Endothelial cell of umbilical vein (primary cell): ENCODE results near the gene CRCP. TPM values are rescaled to one million over a fixed set of nuclear protein-coding genes. Genes with fewer than 3 reads are reported as not detected.

Experiments used
- BruUV-seq: library from RNA; stranded (reverse); fragments of 400-500 nt; replicated peaks from 2 replicates; lab custom pipeline; 2021; lab: Mats Ljungman, UMichigan
- CTCF ChIA-PET: fragments of 300-600, 350-600 bp; sonication (Branson Sonifier 250); formaldehyde crosslinking; loops from one replicate; lab custom pipeline; 2021; ENCODE audit warnings: antibody characterized with exemption, inconsistent platforms; lab: Charles Lee
- POLR2A ChIA-PET: fragments of 300-600, 350-600 bp; sonication (Branson Sonifier 250); formaldehyde crosslinking; loops from one replicate; lab custom pipeline; 2021; ENCODE audit warnings: antibody characterized with exemption, inconsistent platforms; lab: Charles Lee
- DNase-seq: peaks from one replicate; pipeline ENCODE4 v3.0.0-alpha.2; 2011; ENCODE audit warnings: low read depth, low spot score
- FAIRE-seq: peaks from 2 replicates; lab custom pipeline; 2011; peaks lifted over from hg19 to GRCh38; lab: Jason Lieb, UNC
- H2AFZ ChIP-seq: 2 replicates; pipeline ENCODE4 v1.6.0; 2012; ENCODE audit warnings: low read depth, low read length, control low read depth, inconsistent platforms
- H3K27ac ChIP-seq: 2 replicates; pipeline ENCODE4 v1.5.1; 2011; ENCODE audit warnings: low read depth, mild to moderate bottlenecking, control low read depth, low read length, moderate library complexity; ENCODE audit not compliant: insufficient read depth
- H3K27me3 ChIP-seq, 2 experiments: 2 replicates each; pipeline versions ENCODE4 v1.6.0 to v1.6.1; 2011; ENCODE audit warnings: low read length in 2 of 2, mixed read lengths in 1 of 2; ENCODE audit not compliant: control insufficient read depth in 2 of 2, insufficient read depth in 2 of 2
- H3K36me3 ChIP-seq, 2 experiments: 2 replicates in 1 of 2; 3 replicates in 1 of 2; pipeline ENCODE4 v1.5.1; 2011; ENCODE audit warnings: low read length in 2 of 2, mild to moderate bottlenecking in 1 of 2, moderate library complexity in 1 of 2; ENCODE audit not compliant: control insufficient read depth in 2 of 2, insufficient read depth in 2 of 2; ENCODE audit errors: extremely low read depth in 1 of 2
- H3K4me1 ChIP-seq: 3 replicates; pipeline ENCODE4 v1.5.1; 2011; ENCODE audit warnings: mild to moderate bottlenecking, low read length; ENCODE audit not compliant: control insufficient read depth, insufficient read depth; ENCODE audit errors: extremely low read depth
- H3K4me2 ChIP-seq: 2 replicates; pipeline ENCODE4 v1.6.1; 2011; ENCODE audit warnings: low read length, control low read depth, mixed read lengths; ENCODE audit not compliant: insufficient read depth
- H3K4me3 ChIP-seq, 3 experiments: fragments of 200-600 bp in 1 of 3; sonication (generic), shearing (Covaris generic) in 1 of 3; replicated peaks in 1 of 3; 2 replicates each; pipeline ENCODE4 v1.5.1; 2011 to 2016; ENCODE audit warnings: control low read depth in 3 of 3, low read length in 3 of 3, mild to moderate bottlenecking in 2 of 3, inconsistent platforms in 1 of 3, low read depth in 1 of 3, moderate library complexity in 1 of 3; ENCODE audit not compliant: insufficient read depth in 1 of 3
- H3K79me2 ChIP-seq: 2 replicates; pipeline ENCODE4 v1.6.0; 2012; ENCODE audit warnings: low read length, inconsistent platforms; ENCODE audit not compliant: control insufficient read depth, insufficient read depth
- H3K9ac ChIP-seq: replicated peaks from 2 replicates; pipeline ENCODE3; 2011; ENCODE audit warnings: low read length, control low read depth; ENCODE audit not compliant: insufficient read depth; ENCODE audit errors: extremely low read depth
- H3K9me1 ChIP-seq: replicated peaks from 3 replicates; pipeline ENCODE4 v1.6.0; 2011; ENCODE audit warnings: mild to moderate bottlenecking, low read length; ENCODE audit not compliant: control insufficient read depth, insufficient read depth; ENCODE audit errors: extremely low read depth
- H3K9me3 ChIP-seq: replicated peaks from 2 replicates; pipeline ENCODE4 v1.5.1; 2012; ENCODE audit warnings: low read length, inconsistent platforms; ENCODE audit not compliant: control insufficient read depth, insufficient read depth
- H4K20me1 ChIP-seq: replicated peaks from 2 replicates; pipeline ENCODE3; 2011; ENCODE audit warnings: mild to moderate bottlenecking, low read length; ENCODE audit not compliant: control insufficient read depth, insufficient read depth; ENCODE audit errors: extremely low read depth
- CTCF ChIP-seq, 2 donors: IDR thresholded peaks; 1 replicate in 1 of 2; 2 replicates in 1 of 2; pipeline ENCODE4 v1.5.1; 2011; ENCODE audit warnings: low read length in 2 of 2, mild to moderate bottlenecking in 2 of 2, moderate library complexity in 2 of 2, control low read depth in 1 of 2, inconsistent platforms in 1 of 2, low read depth in 1 of 2; ENCODE audit not compliant: insufficient read depth in 1 of 2; ENCODE audit errors: extremely low read depth in 1 of 2
- EZH2 ChIP-seq: IDR thresholded peaks from 2 replicates; pipeline ENCODE4 v1.6.1; 2012; ENCODE audit warnings: borderline replicate concordance, low read depth, mild to moderate bottlenecking, moderate library complexity, low read length, inconsistent platforms; ENCODE audit not compliant: severe bottlenecking
- FOS ChIP-seq: IDR thresholded peaks from 2 replicates; pipeline ENCODE4 v1.6.1; 2011; ENCODE audit warnings: mild to moderate bottlenecking, low read length, moderate library complexity, borderline replicate concordance; ENCODE audit not compliant: insufficient read depth
- GATA2 ChIP-seq: IDR thresholded peaks from 2 replicates; pipeline ENCODE4 v1.7.0; 2011; ENCODE audit warnings: low read depth, mild to moderate bottlenecking, moderate library complexity, mixed read lengths, low read length; ENCODE audit not compliant: insufficient read length, insufficient read depth
- JUN ChIP-seq: IDR thresholded peaks from 2 replicates; pipeline ENCODE4 v1.6.1; 2011; ENCODE audit warnings: borderline replicate concordance, low read depth; ENCODE audit not compliant: insufficient read length, insufficient read depth
- MAX ChIP-seq: IDR thresholded peaks from 2 replicates; pipeline ENCODE4 v1.6.1; 2011; ENCODE audit not compliant: insufficient read depth, insufficient read length
- MYC ChIP-seq: IDR thresholded peaks from one replicate; pipeline ENCODE4 v1.6.1; 2011; ENCODE audit warnings: mild to moderate bottlenecking, low read depth, low read length
- POLR2A ChIP-seq: IDR thresholded peaks from 2 replicates; pipeline ENCODE4 v1.6.1; 2012; ENCODE audit warnings: low read depth, mild to moderate bottlenecking, control low read depth, low read length
- POLR2AphosphoS5 ChIP-seq: IDR thresholded peaks from 2 replicates; pipeline ENCODE4 v1.6.1; 2012; ENCODE audit warnings: low read depth, mild to moderate bottlenecking, control low read depth, low read length, moderate library complexity; ENCODE audit not compliant: insufficient read depth
- dilution Hi-C: fragments of 300-500 bp; cut with MboI; formaldehyde crosslinking; loops from one replicate; pipeline ENCODE4 v1.15.0; 2019; ENCODE audit warnings: low sequenced_read_pairs; ENCODE audit not compliant: extremely low pct_ligation_motif_present
- intact Hi-C: fragments of 100-400 bp; cut with micrococcal nuclease; formaldehyde crosslinking; loops from one replicate; pipeline ENCODE4 v1.10.0; 2022
- polyA plus RNA-seq, 4 experiments: library from polyadenylated mRNA; depleted of rRNA in 3 of 4; stranded (reverse) in 3 of 4; unstranded in 1 of 4; fragments of >200 nt; gene quantifications; 2 replicates each; pipeline versions ENCODE4 v1.2.1 to v1.2.3, GENCODE V29; 2011 to 2012; ENCODE audit warnings: missing spikeins in 1 of 4
- total RNA-seq: library from RNA; stranded (reverse); gene quantifications from 2 replicates; pipeline ENCODE4 v1.2.3, GENCODE V29; 2021

Gene CRCP
- total and polyA plus RNA-seq, 2 donors (not counting 3 experiments of a cell fraction or from before 2014, with no cell fraction given), result 14.2 to 29.7 TPM

- dilution Hi-C loops, result no loop called here
- intact Hi-C loops, result loop anchor here (1.0 kb wide), 1 partner anchor 45 kb away; no protein-coding TSS in a partner anchor
- Histone ChIP-seq H3K4me2 (peak overlapping the region; percentile 62), H2AFZ (peak overlapping the region; percentile 90), H3K9me1 (no peaks in the 10 kb centered on the region), H3K36me3 (peaks cover 0 to 2% of the 10 kb centered on the region in 2 experiments), H3K4me1 (peaks cover 11% of the 10 kb centered on the region), H3K9me3 (no peaks in the 10 kb centered on the region), H3K4me3 (peak overlapping the region; percentile 59 to 88 (median 75)), H3K27ac (no peak overlapping the region), H3K9ac (peak overlapping the region; percentile 82), H4K20me1 (no peaks in the 10 kb centered on the region), H3K79me2 (peaks cover 15% of the 10 kb centered on the region), H3K27me3 (no peaks in the 10 kb centered on the region)
- ChIA-PET CTCF (interaction anchor here (1.4 kb wide), 1 partner anchor 46 kb away, joined by 8 read pairs; no protein-coding TSS in a partner anchor), POLR2A (no interaction called here)
- DNase-seq, result no peak
- TF ChIP-seq GATA2 (no peak), JUN (no peak), FOS (no peak), MAX (no peak), CTCF (IDR thresholded peaks at IDR 0.05; ENCODE audit: extremely low read depth in 1 of 2, insufficient read depth in 1 of 2, low read depth in 1 of 2, low read length in 2 of 2) (no peak), MYC (no peak), EZH2 (no peak), POLR2AphosphoS5 (no peak), POLR2A (no peak)
- peak; percentile 38 for FAIRE-seq
- no TSS peak for BruUV-seq
Measured at GRCh38 chr7:66076462-66077329, 38.0 kb upstream of the CRCP start.
